Lower leg skin (tissue), 4 donors: ENCODE results near the gene C22orf15. TPM values are rescaled to one million over a fixed set of nuclear protein-coding genes. Genes with fewer than 3 reads are reported as not detected.

ENCODE experiments used
- DNase-seq, 2 donors: peaks; one replicate each; pipeline ENCODE4 v3.0.0-alpha.2; 2019; ENCODE audit warnings: low spot score in 2 of 2
- H3K4me3 ChIP-seq: fragments of 200-600 bp; sonication (generic); 2 replicates; pipeline ENCODE4 v1.5.1; 2017; ENCODE audit warnings: mild to moderate bottlenecking, low read depth; ENCODE audit not compliant: poor library complexity, severe bottlenecking
- CTCF ChIP-seq, 3 donors: fragments of 450-650 bp; IDR thresholded peaks; one replicate each; pipeline ENCODE4 v1.5.1; 2016; ENCODE audit warnings: antibody characterized with exemption in 3 of 3, mild to moderate bottlenecking in 3 of 3, moderate library complexity in 2 of 3
- POLR2A ChIP-seq, 2 donors: fragments of 450-650 bp; IDR thresholded peaks; one replicate each; pipeline ENCODE4 v1.6.1; 2016 to 2017; ENCODE audit warnings: antibody characterized with exemption in 2 of 2, mild to moderate bottlenecking in 1 of 2, moderate library complexity in 1 of 2
- WGBS, 2 donors: methylation state at CpG; one replicate each; pipeline ENCODE4 v1.1.5; 2018; 5-methylcytosine and 5-hydroxymethylcytosine counted together
- intact Hi-C: fragments of 100-400 bp; cut with DNase I; formaldehyde crosslinking; loops from one replicate; pipeline ENCODE4 v1.15.0; 2023; ENCODE audit warnings: low total_unique reads
- total RNA-seq, 4 donors: library from RNA; depleted of rRNA; stranded (reverse); fragments of >200 nt; gene quantifications; one replicate each; pipeline ENCODE4 v1.1.0, GENCODE V29; 2016

C22orf15 gene
- total RNA-seq, 4 donors from 2014 or later: not detected

GRCh38 chr22:23806837-23807236 is 44.0 kb downstream of the C22orf15 start:
- TF ChIP-seq POLR2A (IDR thresholded peaks at IDR 0.05) (no peak), CTCF (IDR thresholded peaks at IDR 0.05) (no peak)
- DNase-seq: no peak
- 92 to 100% methylated on average over 1 of the region's 1 CpG for WGBS, 2 donors
- no peak overlapping the region for H3K4me3 ChIP-seq
- intact Hi-C loops: no loop called here

- no peak for DNase-seq
- no peak for TF ChIP-seq CTCF (IDR thresholded peaks at IDR 0.05)
- TF ChIP-seq POLR2A (IDR thresholded peaks at IDR 0.05): no peak
- 95 to 96% methylated on average over 4 of the region's 4 CpGs for WGBS, 2 donors
- H3K4me3 ChIP-seq: no peak overlapping the region
- intact Hi-C loops: no loop called here
Measured at GRCh38 chr22:23812378-23812777, 49.6 kb downstream of the C22orf15 start.

Other genes starting within 250 kb of the C22orf15 start
- gene IGLL1, start 182.7 kb upstream of the C22orf15 start, total RNA-seq: not detected
- under 1 TPM in 1 of 4 donors, not detected in 3; 0.75 TPM for gene DRICH1, start 130.7 kb upstream of the C22orf15 start, total RNA-seq
- gene RGL4, start 72.0 kb upstream of the C22orf15 start, total RNA-seq: under 1 TPM in 1 of 4 donors, not detected in 3; 0.39 TPM
- gene ZNF70, start 11.9 kb upstream of the C22orf15 start, total RNA-seq: 1 to 10 TPM in 3 of 4 donors, under 1 TPM in 1; 0.63 to 3.2 (median 2.0) TPM
- gene VPREB3, start 8.6 kb upstream of the C22orf15 start, total RNA-seq: not detected
- gene CHCHD10, start 5.0 kb downstream of the C22orf15 start, total RNA-seq: 10 to 100 TPM in 2 of 4 donors, 1 to 10 TPM in 2; 3.8 to 28.3 (median 11.4) TPM
- 1 to 10 TPM in 3 of 4 donors, under 1 TPM in 1; 0.51 to 2.7 (median 1.9) TPM for gene MMP11, start 9.9 kb downstream of the C22orf15 start, total RNA-seq
- gene SMARCB1, start 24.0 kb downstream of the C22orf15 start, total RNA-seq: 10 to 100 TPM; 52.2 to 61.6 (median 55.2) TPM
- under 1 TPM; 0.21 to 0.49 (median 0.33) TPM for gene DERL3, start 76.0 kb downstream of the C22orf15 start, total RNA-seq
- gene SLC2A11, start 94.9 kb downstream of the C22orf15 start, total RNA-seq: 10 to 100 TPM in 1 of 4 donors, 1 to 10 TPM in 3; 5.0 to 11.1 (median 8.6) TPM
- 100 to 1,000 TPM; 156 to 362 (median 318) TPM for gene MIF, start 131.4 kb downstream of the C22orf15 start, total RNA-seq
- 10 to 100 TPM in 2 of 4 donors, 1 to 10 TPM in 1, not detected in 1; 2.4 to 14.3 (median 11.6) TPM for gene GSTT2B, start 198.2 kb downstream of the C22orf15 start, total RNA-seq
- gene DDTL, start 203.9 kb downstream of the C22orf15 start, total RNA-seq: 1 to 10 TPM in 2 of 4 donors, not detected in 2; 2.7 to 3.1 TPM
- gene DDT, start 211.5 kb downstream of the C22orf15 start, total RNA-seq: 100 to 1,000 TPM in 3 of 4 donors, 10 to 100 TPM in 1; 97.0 to 133 (median 118) TPM
- 1 to 10 TPM in 1 of 4 donors, under 1 TPM in 1, not detected in 2; 0.88 to 1.4 TPM for gene GSTT2, start 217.1 kb downstream of the C22orf15 start, total RNA-seq
- gene GSTT4, start 242.5 kb downstream of the C22orf15 start, total RNA-seq: not detected
- gene CABIN1, start 248.3 kb downstream of the C22orf15 start, total RNA-seq: 10 to 100 TPM; 16.9 to 43.0 (median 32.9) TPM